ENCODE data around the gene ATP1B1. TPM values are rescaled to one million over a fixed set of nuclear protein-coding genes. Genes with fewer than 3 reads are reported as not detected.

The ATP1B1 gene
- total RNA-seq, 1 experiment from 2014 or later, result 40.7 TPM

- no peak for TF ChIP-seq CBFB (CRISPR knock-in tag; IDR thresholded peaks at IDR 0.05; ENCODE audit: low read depth)
- no peak for TF ChIP-seq TCF7 (CRISPR knock-in tag; IDR thresholded peaks at IDR 0.05; ENCODE audit: low read depth)
- no peak for TF ChIP-seq OVOL2 (CRISPR knock-in tag; IDR thresholded peaks at IDR 0.05; ENCODE audit: borderline replicate concordance)
- TF ChIP-seq, protein P1, sequence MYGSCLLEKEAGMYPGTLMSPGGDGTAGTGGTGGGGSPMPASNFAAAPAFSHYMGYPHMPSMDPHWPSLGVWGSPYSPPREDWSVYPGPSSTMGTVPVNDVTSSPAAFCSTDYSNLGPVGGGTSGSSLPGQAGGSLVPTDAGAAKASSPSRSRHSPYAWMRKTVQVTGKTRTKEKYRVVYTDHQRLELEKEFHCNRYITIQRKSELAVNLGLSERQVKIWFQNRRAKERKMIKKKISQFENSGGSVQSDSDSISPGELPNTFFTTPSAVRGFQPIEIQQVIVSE (CRISPR knock-in tag; IDR thresholded peaks at IDR 0.05; ENCODE audit: borderline replicate concordance), result no peak
- TF ChIP-seq GABPB1 (CRISPR knock-in tag; IDR thresholded peaks at IDR 0.05), result no peak
- TF ChIP-seq MYBL2 (CRISPR knock-in tag; IDR thresholded peaks at IDR 0.05), result no peak
- TF ChIP-seq, protein P2, sequence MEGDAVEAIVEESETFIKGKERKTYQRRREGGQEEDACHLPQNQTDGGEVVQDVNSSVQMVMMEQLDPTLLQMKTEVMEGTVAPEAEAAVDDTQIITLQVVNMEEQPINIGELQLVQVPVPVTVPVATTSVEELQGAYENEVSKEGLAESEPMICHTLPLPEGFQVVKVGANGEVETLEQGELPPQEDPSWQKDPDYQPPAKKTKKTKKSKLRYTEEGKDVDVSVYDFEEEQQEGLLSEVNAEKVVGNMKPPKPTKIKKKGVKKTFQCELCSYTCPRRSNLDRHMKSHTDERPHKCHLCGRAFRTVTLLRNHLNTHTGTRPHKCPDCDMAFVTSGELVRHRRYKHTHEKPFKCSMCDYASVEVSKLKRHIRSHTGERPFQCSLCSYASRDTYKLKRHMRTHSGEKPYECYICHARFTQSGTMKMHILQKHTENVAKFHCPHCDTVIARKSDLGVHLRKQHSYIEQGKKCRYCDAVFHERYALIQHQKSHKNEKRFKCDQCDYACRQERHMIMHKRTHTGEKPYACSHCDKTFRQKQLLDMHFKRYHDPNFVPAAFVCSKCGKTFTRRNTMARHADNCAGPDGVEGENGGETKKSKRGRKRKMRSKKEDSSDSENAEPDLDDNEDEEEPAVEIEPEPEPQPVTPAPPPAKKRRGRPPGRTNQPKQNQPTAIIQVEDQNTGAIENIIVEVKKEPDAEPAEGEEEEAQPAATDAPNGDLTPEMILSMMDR (IDR thresholded peaks at IDR 0.05), result peak; percentile 59
- TF ChIP-seq TEAD1 (CRISPR knock-in tag; IDR thresholded peaks at IDR 0.05), result no peak
- peak; percentile 26; the same call in 1 of the 2 replicates for TF ChIP-seq TP53 (CRISPR knock-in tag; IDR thresholded peaks at IDR 0.05)
Observed at GRCh38 chr1:169106095-169106920, at the start of gene ATP1B1 (continued).

DNA sequence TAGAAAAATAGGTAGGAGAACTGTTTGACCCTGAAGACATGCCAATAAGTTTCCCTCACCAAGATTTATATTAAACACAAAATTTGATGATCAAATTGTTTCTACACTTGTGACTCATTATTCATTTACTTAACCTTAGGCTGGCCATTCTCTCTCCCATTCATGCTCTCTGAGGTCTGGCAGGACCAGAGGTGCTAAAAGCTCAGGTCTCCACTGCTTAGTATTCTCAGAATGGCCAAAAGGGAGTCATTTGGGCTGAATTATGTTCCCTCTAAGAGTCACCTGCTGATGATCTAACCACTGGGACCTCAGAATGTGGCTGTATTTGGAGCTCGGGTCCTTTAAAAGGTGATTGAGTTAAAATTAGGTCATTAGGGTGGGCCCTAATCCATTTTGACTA, 47.1 kb upstream of the ATP1B1 start:
- no peak overlapping the region for H3K4me3 Mint-ChIP-seq
- H3K27me3 Mint-ChIP-seq (ENCODE audit: low read depth), result no peaks in the 10 kb centered on the region
- ATAC-seq, result no peak
- no peak for DNase-seq (ENCODE audit: low spot score)
- H3K9me3 Mint-ChIP-seq, result peaks cover 31% of the 10 kb centered on the region
- H3K4me1 Mint-ChIP-seq, result no peaks in the 10 kb centered on the region
- no peak for TF ChIP-seq ZNF138 (CRISPR knock-in tag; conservative IDR thresholded peaks at IDR 0.05)
- TF ChIP-seq, protein P3, sequence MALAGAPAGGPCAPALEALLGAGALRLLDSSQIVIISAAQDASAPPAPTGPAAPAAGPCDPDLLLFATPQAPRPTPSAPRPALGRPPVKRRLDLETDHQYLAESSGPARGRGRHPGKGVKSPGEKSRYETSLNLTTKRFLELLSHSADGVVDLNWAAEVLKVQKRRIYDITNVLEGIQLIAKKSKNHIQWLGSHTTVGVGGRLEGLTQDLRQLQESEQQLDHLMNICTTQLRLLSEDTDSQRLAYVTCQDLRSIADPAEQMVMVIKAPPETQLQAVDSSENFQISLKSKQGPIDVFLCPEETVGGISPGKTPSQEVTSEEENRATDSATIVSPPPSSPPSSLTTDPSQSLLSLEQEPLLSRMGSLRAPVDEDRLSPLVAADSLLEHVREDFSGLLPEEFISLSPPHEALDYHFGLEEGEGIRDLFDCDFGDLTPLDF (CRISPR knock-in tag; IDR thresholded peaks at IDR 0.05), result no peak
- TF ChIP-seq FOXP1 (CRISPR knock-in tag; IDR thresholded peaks at IDR 0.05; ENCODE audit: borderline replicate concordance), result no peak
- no peak for TF ChIP-seq STAT6 (CRISPR knock-in tag; conservative IDR thresholded peaks at IDR 0.05; ENCODE audit: low read depth)
- no peak for TF ChIP-seq ATF3 (CRISPR knock-in tag; conservative IDR thresholded peaks at IDR 0.05)
- TF ChIP-seq SMAD3 (CRISPR knock-in tag; IDR thresholded peaks at IDR 0.05; ENCODE audit: borderline replicate concordance), result no peak
- TF ChIP-seq FOXJ3 (CRISPR knock-in tag; IDR thresholded peaks at IDR 0.05; ENCODE audit: borderline replicate concordance), result no peak
- no peak for TF ChIP-seq JUN (CRISPR knock-in tag; IDR thresholded peaks at IDR 0.05)
- CTCF ChIA-PET, result no interaction called here
- no peak overlapping the region for H3K27ac Mint-ChIP-seq
- POLR2A ChIA-PET, result no interaction called here
- H3K36me3 Mint-ChIP-seq, result no peaks in the 10 kb centered on the region

All from WTC11 (cell line).